Measurements from ENCODE around the gene IDUA.

GRCh38 chr4:954211-955020 is 32.4 kb upstream of the IDUA start:
- TF ChIP-seq ZNF274 (IDR thresholded peaks at IDR 0.05; ENCODE audit: low read depth, low read length) (no peak), SUZ12 (IDR thresholded peaks at IDR 0.05; ENCODE audit: extremely low read depth, insufficient read depth, insufficient read length) (no peak), YY1 (IDR thresholded peaks at IDR 0.05; ENCODE audit: insufficient read depth, insufficient read length) (no peak)

All from NT2/D1 (cell line).